ENCODE data around the gene CLEC18B. TPM values are rescaled to one million over a fixed set of nuclear protein-coding genes. Genes with fewer than 3 reads are reported as not detected.

CLEC18B gene
- total and polyA plus RNA-seq, 2 of the 4 experiments (the other 2 are of a cell fraction), result 0.17 TPM; not detected in 1

DNA sequence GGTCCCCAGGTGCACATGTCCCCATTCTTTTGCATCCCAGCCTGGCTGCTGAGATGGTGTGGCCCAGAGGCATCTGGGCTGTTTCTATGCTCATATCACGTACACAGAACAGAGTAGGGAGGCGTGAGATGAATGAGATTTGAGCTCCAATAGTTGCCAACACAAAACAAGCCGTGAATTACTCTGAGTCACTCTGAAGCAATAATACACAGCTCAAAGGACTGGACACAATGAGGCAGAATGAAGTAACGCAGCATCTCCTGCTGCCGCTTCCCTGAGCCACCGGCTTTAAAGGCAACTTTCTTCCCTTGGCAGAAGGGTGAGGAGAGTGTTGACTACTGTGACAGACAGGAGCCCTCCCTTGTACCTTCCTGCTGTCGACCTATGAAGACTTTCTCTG lies 33.9 kb upstream of the CLEC18B start:
- intact Hi-C loops (cut with micrococcal nuclease) (no loop called here), in situ Hi-C loops (cut with MboI; ENCODE audit: low sequenced_read_pairs) (no loop called here), dilution Hi-C loops (cut with HindIII; ENCODE audit: low sequenced_read_pairs, unreplicated experiment) (no loop called here)
- H3K9me1 ChIP-seq (ENCODE audit: insufficient read depth, low read length), result peaks cover 15% of the 10 kb centered on the region
- no peak overlapping the region for H2BK120ac ChIP-seq (ENCODE audit: low read depth, low read length)
- no peak overlapping the region for H3K14ac ChIP-seq (replicated peaks; ENCODE audit: low read depth, low read length)
- H3K9me3 ChIP-seq (ENCODE audit: control insufficient read depth, insufficient read depth, low read length), result no peaks in the 10 kb centered on the region
- no peak overlapping the region for H2AK5ac ChIP-seq (ENCODE audit: low read depth, low read length)
- no peak overlapping the region for H3K9ac ChIP-seq (ENCODE audit: low read depth, low read length)
- no peaks in the 10 kb centered on the region for H3K27me3 ChIP-seq (ENCODE audit: control insufficient read depth, insufficient read depth, low read length)
- H4K20me1 ChIP-seq (ENCODE audit: insufficient read depth, low read length), result no peaks in the 10 kb centered on the region
- peaks cover 47% of the 10 kb centered on the region for H3K36me3 ChIP-seq (ENCODE audit: control insufficient read depth, insufficient read depth, low read length)
- H3K18ac ChIP-seq (ENCODE audit: low read depth, low read length), result no peak overlapping the region
- DNase-seq (peak; percentile 40), ATAC-seq (ENCODE audit: low read depth) (no peak)
- H3K79me1 ChIP-seq (ENCODE audit: low read depth in 1 of 2, low read length in 2 of 2), result peaks cover 4 to 25% of the 10 kb centered on the region in 2 experiments; a peak in 3 of 4 replicates
- no peak overlapping the region for H2BK5ac ChIP-seq (ENCODE audit: low read depth, low read length, poor library complexity, severe bottlenecking)
- no peak overlapping the region for H2AFZ ChIP-seq (replicated peaks; ENCODE audit: low read length, poor library complexity)
- H4K8ac ChIP-seq (ENCODE audit: low read depth in 2 of 2, low read length in 2 of 2), result no peak overlapping the region
- BruUV-seq (replicated peaks), result no TSS peak
- no peak overlapping the region for H3K23ac ChIP-seq (ENCODE audit: low read depth, low read length)
- no peak overlapping the region for H2BK20ac ChIP-seq (ENCODE audit: low read depth, low read length)
- H2AK9ac ChIP-seq (replicated peaks; ENCODE audit: low read depth, low read length, poor library complexity), result no peak overlapping the region
- no peak overlapping the region for H4K5ac ChIP-seq (ENCODE audit: low read depth, low read length)
- no peak overlapping the region for H3K4me3 ChIP-seq (ENCODE audit: insufficient read depth, low read depth, low read length)
- no peak overlapping the region for H4K91ac ChIP-seq (ENCODE audit: insufficient read depth, low read depth, low read length)
- no CpG with 5 or more reads among the region's 7 CpGs for WGBS, 2 experiments (ENCODE audit: extremely low coverage in 2 of 2, insufficient read length in 1 of 2)
- ChIA-PET POLR2A (ENCODE audit: unreplicated experiment) (no interaction called here), CTCF (no interaction called here)
- H3K27ac ChIP-seq (ENCODE audit: insufficient read depth, low read length), result no peak overlapping the region
- H2BK15ac ChIP-seq (ENCODE audit: low read depth, low read length), result no peak overlapping the region
- H3K4ac ChIP-seq (ENCODE audit: low read depth, low read length), result no peak overlapping the region
- no peak overlapping the region for H3K4me2 ChIP-seq (ENCODE audit: low read depth, low read length)
- no peak overlapping the region for H3K56ac ChIP-seq (ENCODE audit: extremely low read depth, insufficient read depth, low read length)
- H3K4me1 ChIP-seq (ENCODE audit: control insufficient read depth, insufficient read depth, low read length), result peaks cover under 1% of the 10 kb centered on the region
- TF ChIP-seq MAZ (IDR thresholded peaks at IDR 0.05; ENCODE audit: borderline replicate concordance, low read depth, low read length) (no peak), CEBPB (IDR thresholded peaks at IDR 0.05; ENCODE audit: low read depth, low read length) (peak; percentile 36; the same call in 1 of the 2 replicates)

Data from IMR-90 (cell line).